Karpas-422 (cell line): Measurements from ENCODE around the gene SMPX. TPM values are rescaled to one million over a fixed set of nuclear protein-coding genes. Genes with fewer than 3 reads are reported as not detected.

ENCODE experiments used
- DNase-seq: peaks from one replicate; pipeline ENCODE4 v3.0.0-alpha.2; 2015
- H2AFZ ChIP-seq: fragments of 200-600 bp; sonication (generic); 2 replicates; pipeline ENCODE4 v1.6.1; 2014; ENCODE audit warnings: antibody characterized with exemption, low read length, mixed read lengths
- H3K27ac ChIP-seq: fragments of 200-600 bp; sonication (generic); 2 replicates; pipeline ENCODE4 v1.5.1; 2014; ENCODE audit warnings: mild to moderate bottlenecking, low read length, moderate library complexity
- H3K27me3 ChIP-seq: fragments of 200-600 bp; sonication (generic); 2 replicates; pipeline ENCODE4 v1.6.1; 2014; ENCODE audit warnings: low read length, mixed read lengths
- H3K36me3 ChIP-seq: fragments of 200-600 bp; sonication (generic); 2 replicates; pipeline ENCODE4 v1.6.1; 2014; ENCODE audit warnings: low read length, mixed read lengths; ENCODE audit not compliant: insufficient read depth
- H3K4me1 ChIP-seq: fragments of 200-600 bp; sonication (generic); 2 replicates; pipeline ENCODE4 v1.6.1; 2014; ENCODE audit warnings: mild to moderate bottlenecking, low read length, mixed read lengths
- H3K4me2 ChIP-seq: fragments of 200-600 bp; sonication (generic); 2 replicates; pipeline ENCODE4 v1.6.1; 2014; ENCODE audit warnings: low read length, low read depth, mild to moderate bottlenecking; ENCODE audit not compliant: poor library complexity, severe bottlenecking
- H3K4me3 ChIP-seq: fragments of 200-600 bp; sonication (generic); 2 replicates; pipeline ENCODE4 v1.5.1; 2014; ENCODE audit warnings: mild to moderate bottlenecking, antibody characterized with exemption, low read length, mixed read lengths
- H3K79me2 ChIP-seq: fragments of 200-600 bp; sonication (generic); 2 replicates; pipeline ENCODE4 v1.6.1; 2014; ENCODE audit warnings: mild to moderate bottlenecking, low read length, mixed read lengths
- H3K9ac ChIP-seq: fragments of 200-600 bp; sonication (generic); 2 replicates; pipeline ENCODE4 v1.6.0; 2014; ENCODE audit warnings: low read length
- H3K9me2 ChIP-seq: fragments of 200-600 bp; sonication (generic), shearing (Covaris generic); replicated peaks from 2 replicates; pipeline ENCODE4 v1.6.0; 2014; ENCODE audit warnings: mild to moderate bottlenecking, low read length, moderate library complexity; ENCODE audit not compliant: insufficient read depth
- H3K9me3 ChIP-seq: fragments of 300-700, 200-600 bp; sonication (generic); 2 replicates; pipeline ENCODE4 v1.6.1; 2014; ENCODE audit warnings: low read length, mixed read lengths
- H4K20me1 ChIP-seq: fragments of 200-600 bp; sonication (generic); 2 replicates; pipeline ENCODE4 v1.6.1; 2014; ENCODE audit warnings: mild to moderate bottlenecking, antibody characterized with exemption, low read length, low read depth; ENCODE audit not compliant: insufficient read depth
- total RNA-seq: library from RNA; depleted of rRNA; stranded (reverse); fragments of >200 nt; shearing (Covaris generic); gene quantifications from 2 replicates; pipeline ENCODE4 v1.2.3, GENCODE V29; 2014; ENCODE audit warnings: low replicate concordance; rRNA removed

Gene SMPX
- total RNA-seq, 1 experiment from 2014 or later: not detected

GRCh38 chrX:21658152-21658737 lies 99.7 kb downstream of the SMPX start, which contains the start of gene KLHL34:
Gene KLHL34, minus strand, starts transcription at chrX:21658330. Its CDS starts 542 bp downstream, at chrX:21657788.
- no peak within 1 kb of the TSS for H3K27ac ChIP-seq
- H4K20me1 ChIP-seq: no peaks in the 10 kb centered on the region
- H3K27me3 ChIP-seq: no peaks in the 10 kb centered on the region
- no peaks in the 10 kb centered on the region for H3K9me2 ChIP-seq
- H3K4me3 ChIP-seq: no peak within 1 kb of the TSS
- H3K4me2 ChIP-seq: no peak within 1 kb of the TSS
- no peaks in the 10 kb centered on the region for H3K4me1 ChIP-seq
- no peaks in the 10 kb centered on the region for H3K36me3 ChIP-seq
- no peaks in the 10 kb centered on the region for H3K79me2 ChIP-seq
- no peak for DNase-seq
- no peak within 1 kb of the TSS for H2AFZ ChIP-seq
- H3K9me3 ChIP-seq: no peaks in the 10 kb centered on the region; the same call in 1 of the 2 replicates
- no peak within 1 kb of the TSS for H3K9ac ChIP-seq

- no peaks in the 10 kb centered on the region for H3K27me3 ChIP-seq
- H4K20me1 ChIP-seq: no peaks in the 10 kb centered on the region
- H3K36me3 ChIP-seq: no peaks in the 10 kb centered on the region
- DNase-seq: no peak
- no peak overlapping the region for H3K27ac ChIP-seq
- no peaks in the 10 kb centered on the region for H3K9me2 ChIP-seq
- no peak overlapping the region for H3K9ac ChIP-seq
- H3K4me1 ChIP-seq: no peaks in the 10 kb centered on the region
- H3K79me2 ChIP-seq: no peaks in the 10 kb centered on the region
- H3K4me2 ChIP-seq: no peak overlapping the region
- H2AFZ ChIP-seq: no peak overlapping the region
- H3K9me3 ChIP-seq: no peaks in the 10 kb centered on the region; the same call in 1 of the 2 replicates
- H3K4me3 ChIP-seq: no peak overlapping the region
Observed at GRCh38 chrX:21657318-21658151, 100.4 kb downstream of the SMPX start.

GRCh38 chrX:21656587-21657317 lies 101.2 kb downstream of the SMPX start:
- Histone ChIP-seq H3K9me3 (no peaks in the 10 kb centered on the region; the same call in 1 of the 2 replicates), H3K4me1 (no peaks in the 10 kb centered on the region), H3K4me3 (no peak overlapping the region), H3K36me3 (no peaks in the 10 kb centered on the region), H3K27ac (no peak overlapping the region), H3K79me2 (no peaks in the 10 kb centered on the region), H3K27me3 (no peaks in the 10 kb centered on the region), H2AFZ (no peak overlapping the region), H3K9me2 (no peaks in the 10 kb centered on the region), H3K9ac (no peak overlapping the region), H4K20me1 (no peaks in the 10 kb centered on the region), H3K4me2 (no peak overlapping the region)
- no peak for DNase-seq

Other genes starting within 250 kb of the SMPX start
- gene KLHL34, start 99.8 kb downstream of the SMPX start, total RNA-seq: not detected in 2 replicates
- 5.3 and 19.6 TPM in 2 replicates for gene MBTPS2, start 81.5 kb upstream of the SMPX start, total RNA-seq
- gene YY2, start 97.9 kb upstream of the SMPX start, total RNA-seq: 0.60 and 0.94 TPM in 2 replicates
- gene SMS, start 182.6 kb upstream of the SMPX start, total RNA-seq: 116 and 131 TPM in 2 replicates